Erythroblast (primary cell): ENCODE measurements around the gene NLRC5.

Source experiments
- GATA1 ChIP-seq: IDR thresholded peaks from 2 replicates; pipeline ENCODE4 v1.6.1; 2011; ENCODE audit warnings: low read depth, mild to moderate bottlenecking, control low read depth, low read length, moderate library complexity
- POLR2A ChIP-seq: IDR thresholded peaks from 2 replicates; pipeline ENCODE4 v1.6.1; 2011; ENCODE audit warnings: mild to moderate bottlenecking, low read length

DNA sequence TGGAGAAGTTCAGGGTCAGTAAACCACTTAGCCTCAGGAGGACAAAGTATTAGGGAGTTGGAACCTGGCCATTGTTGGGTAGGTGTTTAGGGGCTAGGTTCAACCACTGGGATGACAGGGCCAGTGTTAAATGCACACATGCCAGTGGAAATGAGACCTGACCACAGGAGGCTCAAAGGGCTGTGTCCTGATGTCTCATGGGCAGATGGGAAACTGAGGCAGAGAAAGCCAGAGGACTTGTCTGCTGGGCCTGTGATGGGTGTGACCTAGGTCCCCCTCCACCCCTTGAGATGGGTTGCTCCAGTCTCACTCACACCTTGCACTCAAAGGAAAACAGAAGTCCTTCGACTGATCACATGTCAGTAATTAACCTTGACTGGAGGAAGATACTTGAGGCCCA, 119.1 kb downstream of the NLRC5 start:
- TF ChIP-seq POLR2A (no peak), GATA1 (no peak)
